ENCODE results near the gene RNF138. TPM values are rescaled to one million over a fixed set of nuclear protein-coding genes. Genes with fewer than 3 reads are reported as not detected.
A peak's percentile ranks its signal among the peaks of the same experiment; 100 is the strongest.

Gene RNF138
- total RNA-seq, 4 donors from 2014 or later: 11.1 to 21.7 (median 15.4) TPM

DNA sequence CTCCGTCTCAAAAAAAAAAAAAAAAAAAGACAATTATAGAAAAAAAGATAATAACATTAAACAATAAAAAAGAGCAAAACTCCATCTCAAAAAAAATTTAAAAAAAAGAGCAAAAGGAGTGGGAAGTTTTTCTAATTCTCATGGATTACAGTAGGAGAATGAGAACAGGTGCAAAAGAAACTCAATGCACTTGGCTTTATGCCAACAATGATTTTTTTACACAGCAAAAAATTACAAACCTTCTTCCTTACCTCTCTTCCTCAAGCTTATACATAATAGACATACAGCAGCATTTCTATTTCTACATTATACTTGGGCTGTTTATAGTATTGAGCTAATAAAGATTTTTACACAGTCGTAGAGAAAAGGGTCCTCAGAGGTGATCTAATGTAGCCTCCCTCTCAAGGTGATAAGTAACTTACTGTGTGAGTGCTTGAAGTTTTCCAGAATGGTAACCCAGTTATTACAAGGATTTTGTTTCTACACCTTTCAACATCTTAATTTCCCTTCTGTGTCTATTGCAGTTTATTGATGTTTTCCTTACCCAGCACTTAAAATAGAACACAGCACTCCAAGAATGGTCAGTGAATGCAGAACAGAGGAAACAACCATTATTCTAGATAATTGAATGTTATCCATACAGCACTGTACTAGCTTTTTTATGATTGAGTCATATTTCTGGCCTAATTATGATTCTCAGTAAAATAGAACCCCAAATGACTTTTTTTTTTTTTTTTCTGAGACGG, 34.9 kb upstream of the RNF138 start:
- Histone ChIP-seq H3K36me3 (no peaks in the 10 kb centered on the region), H3K27ac (no peak overlapping the region), H3K9me3 (no peaks in the 10 kb centered on the region), H3K27me3 (no peaks in the 10 kb centered on the region), H3K4me1 (no peaks in the 10 kb centered on the region), H3K4me3 (no peak overlapping the region)
- no peak for DNase-seq
- TF ChIP-seq POLR2A (IDR thresholded peaks at IDR 0.05): no peak
- TF ChIP-seq, protein P1, sequence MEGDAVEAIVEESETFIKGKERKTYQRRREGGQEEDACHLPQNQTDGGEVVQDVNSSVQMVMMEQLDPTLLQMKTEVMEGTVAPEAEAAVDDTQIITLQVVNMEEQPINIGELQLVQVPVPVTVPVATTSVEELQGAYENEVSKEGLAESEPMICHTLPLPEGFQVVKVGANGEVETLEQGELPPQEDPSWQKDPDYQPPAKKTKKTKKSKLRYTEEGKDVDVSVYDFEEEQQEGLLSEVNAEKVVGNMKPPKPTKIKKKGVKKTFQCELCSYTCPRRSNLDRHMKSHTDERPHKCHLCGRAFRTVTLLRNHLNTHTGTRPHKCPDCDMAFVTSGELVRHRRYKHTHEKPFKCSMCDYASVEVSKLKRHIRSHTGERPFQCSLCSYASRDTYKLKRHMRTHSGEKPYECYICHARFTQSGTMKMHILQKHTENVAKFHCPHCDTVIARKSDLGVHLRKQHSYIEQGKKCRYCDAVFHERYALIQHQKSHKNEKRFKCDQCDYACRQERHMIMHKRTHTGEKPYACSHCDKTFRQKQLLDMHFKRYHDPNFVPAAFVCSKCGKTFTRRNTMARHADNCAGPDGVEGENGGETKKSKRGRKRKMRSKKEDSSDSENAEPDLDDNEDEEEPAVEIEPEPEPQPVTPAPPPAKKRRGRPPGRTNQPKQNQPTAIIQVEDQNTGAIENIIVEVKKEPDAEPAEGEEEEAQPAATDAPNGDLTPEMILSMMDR (IDR thresholded peaks at IDR 0.05): no peak

- H3K36me3 ChIP-seq: no peaks in the 10 kb centered on the region
- TF ChIP-seq POLR2A (IDR thresholded peaks at IDR 0.05): no peak
- TF ChIP-seq, protein P1 (IDR thresholded peaks at IDR 0.05): no peak
- H3K27me3 ChIP-seq: no peaks in the 10 kb centered on the region
- no peak for DNase-seq
- H3K9me3 ChIP-seq: no peaks in the 10 kb centered on the region
- no peak overlapping the region for H3K4me3 ChIP-seq
- H3K27ac ChIP-seq: no peak overlapping the region
- H3K4me1 ChIP-seq: no peaks in the 10 kb centered on the region
Measured at GRCh38 chr18:32057624-32058165, 34.0 kb upstream of the RNF138 start.

DNA sequence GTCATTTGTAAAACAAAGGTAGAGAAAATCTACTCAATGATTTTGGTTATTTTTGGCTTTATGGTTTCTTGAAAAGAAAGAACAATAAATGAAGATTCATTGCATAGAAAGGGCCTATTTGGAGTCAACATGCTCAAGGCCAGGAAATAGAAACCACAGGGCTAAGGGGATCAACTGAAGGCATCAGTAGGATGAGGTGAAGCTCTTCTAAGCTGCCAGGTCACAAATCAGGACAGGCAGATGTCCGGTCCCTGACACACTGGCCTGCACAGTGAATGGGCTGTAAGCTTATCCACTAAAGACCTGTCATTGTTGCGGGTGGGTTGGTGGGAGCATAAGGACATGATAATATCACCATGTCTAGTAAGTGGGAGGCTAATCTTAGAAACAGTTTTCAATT, 31.6 kb upstream of the RNF138 start:
- Histone ChIP-seq H3K4me1 (no peaks in the 10 kb centered on the region), H3K36me3 (peaks cover 0 to under 1% (median 0%) of the 10 kb centered on the region in 3 donors)

DNA sequence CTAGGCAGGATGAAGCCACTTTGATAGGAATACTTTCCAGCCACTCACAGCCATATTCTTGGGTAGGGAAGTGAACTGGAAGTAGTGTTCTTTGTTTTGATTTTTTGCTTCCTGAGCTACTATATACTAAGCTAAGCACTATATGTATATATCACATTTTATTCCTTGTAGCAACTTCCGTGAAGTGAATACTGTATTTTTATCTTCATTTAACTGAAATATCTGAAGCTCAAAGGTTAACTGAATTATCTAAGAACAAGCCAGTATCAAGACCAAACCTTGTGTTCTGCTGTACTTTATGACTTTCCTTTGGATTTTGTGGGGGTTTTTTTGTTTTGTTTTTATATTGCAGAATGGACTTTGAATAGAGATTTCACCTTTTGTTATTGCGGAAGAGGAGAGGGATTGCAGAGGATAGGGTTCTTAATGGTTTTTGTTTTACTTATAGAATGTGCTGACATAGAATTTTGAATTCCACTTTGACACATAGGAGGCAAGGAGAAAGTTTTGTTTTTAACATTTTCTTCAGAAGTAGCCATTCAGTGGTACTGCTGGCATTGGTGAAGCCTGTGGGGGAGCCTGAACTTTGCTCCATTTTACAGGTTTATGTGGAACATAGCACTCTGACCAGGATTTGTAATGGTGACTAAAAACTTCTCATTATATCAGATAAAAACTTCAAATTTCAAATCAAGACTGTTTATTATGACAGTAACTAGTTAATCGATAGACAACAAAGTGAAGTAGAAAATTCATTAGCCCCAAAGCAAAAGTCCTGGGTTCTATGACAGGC, 24.1 kb upstream of the RNF138 start:
- Histone ChIP-seq H3K9me3 (no peaks in the 10 kb centered on the region), H3K4me3 (no peak overlapping the region), H3K4me1 (no peaks in the 10 kb centered on the region), H3K36me3 (peaks cover 0 to 15% (median 0%) of the 10 kb centered on the region in 3 donors), H3K27me3 (no peaks in the 10 kb centered on the region), H3K27ac (peak overlapping the region in 2 of 4 donors; percentile 47 to 58)
- no peak for DNase-seq
- TF ChIP-seq, protein P1 (IDR thresholded peaks at IDR 0.05): no peak
- TF ChIP-seq POLR2A (IDR thresholded peaks at IDR 0.05): no peak

More for the DNA sequence above, 31.6 kb upstream of the RNF138 start:
- no peak overlapping the region for H3K4me3 ChIP-seq
- no peak overlapping the region for H3K27ac ChIP-seq
- no peak for DNase-seq
- H3K9me3 ChIP-seq: no peaks in the 10 kb centered on the region
- H3K27me3 ChIP-seq: no peaks in the 10 kb centered on the region
- TF ChIP-seq, protein P1 (IDR thresholded peaks at IDR 0.05): no peak
- TF ChIP-seq POLR2A (IDR thresholded peaks at IDR 0.05): no peak

DNA sequence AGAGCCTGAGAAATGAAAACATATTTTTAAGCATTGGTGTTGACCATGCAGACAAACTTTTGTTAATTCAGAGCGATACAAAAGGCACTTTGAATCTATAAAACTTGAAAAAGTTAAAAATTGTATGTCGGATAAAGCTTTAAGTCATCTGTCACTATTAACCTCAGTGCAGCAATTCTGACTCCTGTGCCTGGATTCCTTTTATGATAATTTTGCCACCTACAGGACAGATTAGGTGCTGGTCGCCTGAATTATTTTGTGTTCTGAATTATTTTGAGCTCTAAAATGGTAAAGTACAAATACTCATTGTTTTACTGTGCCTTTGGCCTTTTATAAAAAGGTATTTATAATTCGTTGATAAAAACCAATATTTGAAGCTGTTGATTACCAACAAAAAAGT, 19.4 kb upstream of the RNF138 start:
- Histone ChIP-seq H3K27me3 (no peaks in the 10 kb centered on the region), H3K9me3 (no peaks in the 10 kb centered on the region), H3K4me3 (no peak overlapping the region), H3K27ac (no peak overlapping the region), H3K36me3 (no peaks in the 10 kb centered on the region), H3K4me1 (no peaks in the 10 kb centered on the region)
- no peak for DNase-seq
- no peak for TF ChIP-seq POLR2A (IDR thresholded peaks at IDR 0.05)
- TF ChIP-seq, protein P1 (IDR thresholded peaks at IDR 0.05): peak; percentile 45 to 63 (median 53)
